SKM-1 treated with dmso at 0.1 percent for 144 hours (cell line): ENCODE data around the gene RGP1.
A peak's percentile ranks its signal among the peaks of the same experiment; 100 is the strongest.

Experiments used
- DNase-seq: peaks from one replicate; lab custom pipeline; 2025; ENCODE audit not compliant: unreplicated experiment; lab: John Stamatoyannopoulos, UW

The RGP1 gene

DNA sequence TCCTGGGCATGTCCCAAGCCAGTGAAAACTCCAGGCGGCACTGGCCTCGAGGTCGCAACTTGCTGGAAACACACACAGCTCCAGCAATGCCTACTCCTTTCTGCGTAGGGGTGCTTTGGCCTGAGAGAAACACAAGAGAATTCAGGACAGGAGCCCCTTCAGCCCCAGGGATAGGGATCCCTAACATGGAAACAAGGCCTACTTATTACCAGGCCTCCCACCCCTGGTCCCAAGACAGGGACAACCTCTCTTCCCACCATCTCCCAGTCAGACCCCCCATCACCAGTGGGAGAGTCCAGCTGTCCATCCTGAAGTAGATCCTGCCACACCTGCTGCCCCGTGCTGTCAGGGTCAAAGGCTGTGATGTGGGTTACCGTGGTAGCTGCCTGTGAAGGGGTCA lies 8.8 kb upstream of the RGP1 start:
- no peak for DNase-seq

DNA sequence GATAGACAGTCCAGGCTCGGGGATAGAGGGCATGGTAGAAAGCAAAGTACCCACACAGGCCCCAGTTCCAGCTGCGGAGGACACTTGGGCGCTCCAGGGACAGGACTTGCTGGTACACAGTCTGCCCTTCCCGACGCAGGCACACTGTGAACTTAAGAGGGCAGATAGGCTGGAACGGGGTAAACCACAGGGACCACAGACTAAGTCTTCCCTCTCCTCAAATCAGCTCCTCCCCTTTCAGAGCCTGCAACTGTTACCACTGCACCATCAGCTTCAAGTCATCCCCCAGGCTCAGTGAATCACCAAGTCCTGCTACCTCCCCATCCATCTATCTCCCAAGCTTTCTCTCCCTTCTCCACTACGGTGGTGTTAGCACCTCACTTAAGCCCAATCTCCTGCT lies 7.3 kb upstream of the RGP1 start:
- DNase-seq = no peak

DNA sequence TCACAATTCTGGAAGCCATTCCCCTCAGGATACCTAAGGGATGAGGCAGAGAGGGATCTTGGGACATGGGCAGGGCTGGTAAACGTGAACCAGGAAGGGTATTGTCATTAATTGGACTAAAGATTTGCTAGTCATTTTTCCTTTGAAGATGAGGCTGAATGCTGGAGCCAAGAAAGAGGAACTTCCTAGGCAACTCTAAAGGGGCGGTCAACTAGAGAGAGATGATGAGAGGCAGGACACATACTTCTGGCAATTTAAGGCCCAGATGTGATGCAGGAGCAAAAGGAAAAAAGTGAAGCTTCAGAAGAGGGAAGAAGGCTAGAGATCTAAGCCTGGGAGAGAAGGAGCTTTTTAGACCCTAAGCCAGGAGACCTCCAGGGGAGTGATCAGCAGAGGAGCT lies 5.6 kb upstream of the RGP1 start:
- no peak for DNase-seq

DNA sequence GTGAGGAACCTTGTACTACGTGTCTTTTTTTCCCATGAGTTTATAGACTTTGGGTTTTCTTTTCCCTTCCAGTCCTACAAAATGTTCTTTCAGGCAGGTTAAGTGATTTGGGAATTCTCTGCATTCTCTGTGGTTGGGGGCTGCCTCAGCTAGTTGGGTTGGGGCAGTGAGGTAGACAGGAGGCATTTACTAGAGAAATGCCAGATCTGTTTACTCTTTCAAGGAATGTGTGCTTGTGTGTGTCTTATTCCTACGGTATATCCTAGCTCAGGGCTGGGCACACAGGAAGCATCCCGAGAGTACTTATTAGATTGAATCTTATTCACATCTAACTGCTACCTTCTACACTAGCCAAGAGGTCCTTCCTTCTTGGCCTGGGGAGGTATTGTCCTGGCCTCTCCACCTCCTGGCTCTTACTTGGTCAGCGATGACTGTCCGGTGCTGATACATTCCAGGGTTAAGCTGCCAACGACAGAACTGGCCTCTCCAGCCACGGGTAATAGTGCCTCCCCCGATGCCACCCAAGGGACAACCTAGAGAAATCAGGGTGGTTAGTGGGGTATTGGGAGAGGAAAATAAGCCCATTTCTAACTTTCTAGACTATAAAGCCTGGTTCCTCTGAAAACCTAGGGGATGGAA lies 5.1 kb upstream of the RGP1 start:
- no peak for DNase-seq

GRCh38 chr9:35745569-35745968 lies 3.5 kb upstream of the RGP1 start:
- DNase-seq = no peak

GRCh38 chr9:35746583-35746982 lies 2.5 kb upstream of the RGP1 start:
- no peak for DNase-seq

GRCh38 chr9:35748242-35748857 lies 737 bp upstream of the RGP1 start:
- DNase-seq = no peak

DNA sequence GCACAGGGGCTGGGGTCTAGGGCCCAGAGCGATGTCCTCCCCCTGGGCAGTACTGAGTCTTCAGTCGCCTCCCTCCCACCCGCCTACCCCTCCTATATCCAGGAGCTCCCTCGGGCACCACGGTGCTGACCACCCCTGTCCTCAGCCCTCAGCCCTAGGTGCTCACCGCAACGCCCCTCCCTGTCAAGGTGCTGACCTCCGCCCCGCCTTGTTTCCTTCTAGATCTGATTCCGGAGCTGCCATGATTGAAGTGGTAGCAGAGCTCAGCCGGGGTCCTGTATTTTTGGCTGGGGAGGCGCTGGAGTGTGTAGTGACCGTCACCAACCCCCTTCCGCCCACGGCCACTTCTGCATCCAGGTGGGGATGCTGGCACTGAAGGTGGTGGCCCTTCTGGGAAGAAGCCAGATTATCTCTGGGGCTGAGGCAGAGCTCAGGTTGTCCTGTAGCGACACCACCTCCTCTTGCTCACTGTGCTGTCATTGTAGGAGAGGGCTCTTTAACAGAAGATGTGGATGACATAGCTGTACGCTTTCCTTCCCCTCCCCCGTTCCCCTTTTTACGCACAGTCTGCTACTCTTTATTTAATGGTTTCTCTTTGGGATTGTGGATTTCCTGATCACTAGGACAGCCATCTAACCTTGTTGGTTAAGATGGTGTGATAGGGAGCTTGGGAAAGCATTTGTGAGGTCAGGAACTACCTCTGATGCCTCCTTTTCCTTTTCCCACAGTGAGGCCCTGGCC lies 598 bp downstream of the RGP1 start:
- DNase-seq = no peak

DNA sequence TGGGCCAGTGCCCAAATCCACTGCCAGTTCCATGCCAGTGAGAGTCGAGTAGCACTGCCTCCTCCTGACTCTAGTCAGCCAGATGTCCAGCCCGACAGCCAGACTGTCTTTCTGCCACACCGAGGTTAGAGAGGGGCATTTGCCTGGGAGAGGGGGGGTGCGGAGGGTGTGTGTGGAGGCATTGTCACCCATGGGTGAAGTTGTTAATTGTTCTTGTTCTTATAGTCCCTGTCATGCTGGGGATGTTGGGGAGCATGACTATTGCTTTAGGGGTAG lies 1.1 kb downstream of the RGP1 start:
- no peak for DNase-seq

- no peak for DNase-seq
Measured at GRCh38 chr9:35753466-35753865, 4.4 kb downstream of the RGP1 start.

GRCh38 chr9:35754264-35754663 lies 5.2 kb downstream of the RGP1 start, which contains the start of gene MSMP:
TSS of gene MSMP (minus strand) at chr9:35754276. CDS start at chr9:35754129, 147 bp downstream.
- no peak for DNase-seq

DNA sequence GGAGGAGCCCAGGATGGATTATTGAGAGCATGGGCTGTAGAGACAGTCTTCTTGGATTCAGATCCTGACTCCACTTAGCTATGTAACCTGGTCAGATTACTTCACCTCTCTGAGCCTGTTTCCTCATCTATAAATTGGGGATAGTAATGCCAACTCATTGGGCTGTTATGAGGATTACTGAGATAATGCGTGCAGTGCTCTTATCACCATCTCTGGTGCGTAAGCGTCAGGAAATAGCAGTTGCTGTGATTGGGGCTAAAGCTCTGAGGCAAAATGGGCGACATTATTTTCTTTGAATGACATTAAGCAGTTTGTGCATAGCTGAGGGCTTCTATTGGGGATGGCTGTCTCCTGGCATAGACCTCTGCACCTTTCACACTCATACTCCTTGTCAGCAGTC lies 6.0 kb downstream of the RGP1 start:
- no peak for DNase-seq

GRCh38 chr9:35756275-35757225 lies 7.5 kb downstream of the RGP1 start:
- DNase-seq = peak; percentile 61

GRCh38 chr9:35757226-35757891 lies 8.3 kb downstream of the RGP1 start:
- DNase-seq = peak; percentile 53

GRCh38 chr9:35757892-35758275 lies 8.8 kb downstream of the RGP1 start:
- DNase-seq = no peak

DNA sequence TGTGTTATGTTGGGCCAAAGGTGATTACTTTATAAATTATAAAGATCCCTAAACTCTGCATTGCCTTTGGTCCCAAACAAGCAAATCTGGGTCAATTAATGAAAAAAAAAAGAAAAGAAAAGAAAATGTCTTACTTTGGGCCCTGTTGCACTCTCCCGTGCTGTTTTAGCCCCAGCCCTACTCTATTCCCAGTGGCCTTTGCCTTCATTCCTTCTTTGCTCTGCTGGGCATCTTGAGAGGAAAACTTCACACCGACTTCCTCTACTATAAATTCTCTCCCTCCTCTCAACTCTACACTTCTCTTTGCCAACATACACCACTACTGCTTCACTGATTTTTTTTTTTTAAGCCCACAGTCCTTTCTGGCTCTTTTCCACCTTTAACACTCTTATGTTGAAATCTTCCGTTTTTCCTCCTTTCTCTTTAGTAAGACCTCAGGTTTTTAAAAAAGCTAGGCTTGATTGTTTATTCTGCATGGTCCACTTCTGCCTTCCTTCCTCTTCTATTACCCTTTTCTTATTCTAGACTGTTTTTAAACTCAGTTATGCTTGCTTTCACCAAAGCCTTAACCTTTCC lies 9.5 kb downstream of the RGP1 start:
- no peak for DNase-seq

DNA sequence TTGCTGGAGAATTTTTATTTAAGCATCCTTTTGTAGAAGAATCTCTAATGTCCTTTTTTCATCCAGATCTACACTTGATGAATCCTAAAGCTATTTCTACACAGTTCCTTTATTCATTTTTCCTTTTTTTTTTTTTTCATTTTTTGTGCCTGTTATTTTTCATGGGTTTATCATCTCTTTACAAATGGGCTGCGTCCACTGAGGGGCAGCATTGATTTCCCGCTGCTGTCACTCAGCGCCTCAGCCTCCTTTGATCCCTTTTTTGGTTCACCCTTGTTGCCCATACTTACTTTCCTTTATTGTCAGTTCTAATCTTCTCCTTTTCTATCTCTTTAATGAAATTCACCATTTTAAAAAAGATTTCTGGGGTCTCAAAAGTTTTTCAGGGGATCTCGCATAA lies 10.7 kb downstream of the RGP1 start:
- DNase-seq = no peak

GRCh38 chr9:35760651-35761050 lies 11.6 kb downstream of the RGP1 start:
- no peak for DNase-seq

GRCh38 chr9:35763181-35763580 lies 14.1 kb downstream of the RGP1 start:
- DNase-seq = no peak

- DNase-seq = no peak
Measured at GRCh38 chr9:35763803-35764202, 14.7 kb downstream of the RGP1 start.

DNA sequence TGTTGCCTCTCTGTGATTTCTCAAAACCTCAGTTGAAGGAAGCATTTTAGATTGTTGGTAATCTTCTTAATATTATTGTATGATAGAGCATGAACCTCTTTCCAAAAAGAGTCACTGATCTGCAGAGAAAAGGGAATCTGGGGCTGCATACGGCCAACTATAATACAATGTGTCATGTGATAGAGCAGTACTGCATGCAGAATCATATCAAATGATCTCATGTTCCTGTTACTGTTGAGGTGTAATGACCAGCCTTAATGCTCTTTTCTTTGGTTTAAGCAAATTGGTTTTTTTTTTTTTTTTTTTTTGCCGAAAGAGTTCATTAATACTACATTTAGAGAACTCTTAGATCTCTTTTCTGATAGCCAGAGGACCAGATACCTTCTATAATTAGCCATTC lies 17.9 kb downstream of the RGP1 start:
- DNase-seq = no peak
